Progenitor cell of endocrine pancreas (in vitro differentiated cells): Measurements from ENCODE around the gene ZFYVE27. TPM values are rescaled to one million over a fixed set of nuclear protein-coding genes. Genes with fewer than 3 reads are reported as not detected.

Source experiments
- DNase-seq: peaks from one replicate; pipeline ENCODE4 v3.0.0; 2021; ENCODE audit warnings: low spot score; ENCODE audit not compliant: unreplicated experiment
- H3K27ac Mint-ChIP-seq: 2 replicates; pipeline ENCODE4 v1.8.0; 2021; ENCODE audit warnings: mild to moderate bottlenecking, moderate library complexity, mixed read lengths
- H3K27me3 Mint-ChIP-seq: 2 replicates; pipeline ENCODE4 v1.8.0; 2021; ENCODE audit warnings: mixed read lengths
- H3K36me3 Mint-ChIP-seq: 2 replicates; pipeline ENCODE4 v1.8.0; 2022; ENCODE audit warnings: mixed read lengths; ENCODE audit not compliant: insufficient read depth
- H3K4me1 Mint-ChIP-seq: 2 replicates; pipeline ENCODE4 v1.8.0; 2021; ENCODE audit warnings: low read depth, mixed read lengths
- H3K4me3 Mint-ChIP-seq: 2 replicates; pipeline ENCODE4 v1.8.0; 2021; ENCODE audit warnings: low read depth, mild to moderate bottlenecking, moderate library complexity, mixed read lengths
- H3K9me3 Mint-ChIP-seq: 2 replicates; pipeline ENCODE4 v1.8.0; 2021; ENCODE audit warnings: low read depth, mixed read lengths
- total RNA-seq: library from RNA; stranded (reverse); gene quantifications from 2 replicates; pipeline ENCODE4 v1.2.1, GENCODE V29; 2021
- TF ChIP-seq, protein P1 (sequence below): fragments of 200-600 bp; sonication (generic); IDR thresholded peaks from one replicate; pipeline ENCODE4 v1.5.0; 2021; ENCODE audit warnings: antibody characterized with exemption, mild to moderate bottlenecking; ENCODE audit not compliant: unreplicated experiment

ZFYVE27 gene
- total RNA-seq, 1 donor from 2014 or later, result 43.4 TPM

DNA sequence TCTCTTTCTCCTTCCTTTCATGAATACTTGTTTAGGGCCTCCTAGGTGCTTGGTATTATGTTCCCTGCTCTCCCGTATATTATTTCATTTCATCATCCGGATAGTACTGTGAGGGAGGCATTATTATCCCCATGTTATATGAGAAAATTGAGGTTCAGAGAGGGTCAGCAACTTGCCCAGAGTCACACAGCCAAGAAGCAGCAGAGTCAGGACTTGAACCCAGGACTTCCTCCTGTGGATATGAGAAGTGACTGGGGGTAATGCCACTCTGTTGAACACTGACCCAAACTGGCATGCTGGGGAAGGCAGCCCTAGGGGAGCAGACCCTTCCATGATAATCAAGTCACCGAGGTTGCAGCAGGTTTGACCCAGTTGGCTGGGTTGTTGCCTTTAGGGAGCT is 43.0 kb downstream of the ZFYVE27 start:
- Mint-ChIP-seq H3K9me3 (no peaks in the 10 kb centered on the region), H3K36me3 (peaks cover 7% of the 10 kb centered on the region)

DNA sequence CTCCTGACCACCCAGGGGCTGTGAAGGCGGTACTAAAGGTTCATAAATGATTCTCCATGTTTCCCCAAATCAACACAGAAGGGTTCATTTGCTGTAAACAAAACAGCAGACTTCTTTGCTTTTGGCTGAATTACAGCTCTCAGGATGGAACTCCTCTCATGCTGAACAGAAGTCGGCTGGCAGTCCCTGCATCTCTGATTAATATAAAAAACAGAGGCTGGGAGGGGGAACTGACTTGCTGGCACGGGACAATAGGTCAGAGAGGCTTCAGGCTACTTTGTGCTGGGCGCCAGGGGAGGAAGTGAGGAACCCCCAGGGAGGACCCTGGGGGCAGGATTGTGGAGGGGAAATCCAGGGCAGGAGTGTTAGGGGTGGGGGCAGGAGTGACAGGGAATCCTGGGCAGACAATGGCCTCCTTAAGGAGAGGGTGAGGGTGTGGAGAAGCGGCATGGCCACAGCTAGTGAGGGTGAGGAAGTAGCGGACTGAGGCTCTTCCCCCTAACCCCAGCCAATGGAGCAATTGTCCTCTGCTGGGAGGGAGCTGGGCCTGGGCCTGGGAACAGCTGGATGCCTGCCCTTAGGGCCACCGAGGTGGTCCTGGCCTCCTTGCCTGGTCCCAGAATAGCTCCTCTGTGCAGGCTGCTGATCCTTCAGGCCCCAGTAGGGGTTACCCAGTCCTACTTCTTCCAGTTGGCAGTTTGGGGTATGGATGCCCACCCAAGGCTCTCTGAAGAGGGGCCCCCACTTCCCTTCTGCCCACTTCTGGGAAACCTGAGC is 44.1 kb downstream of the ZFYVE27 start:
- Mint-ChIP-seq H3K27ac (peak overlapping the region; percentile 55), H3K27me3 (no peaks in the 10 kb centered on the region), H3K9me3 (no peaks in the 10 kb centered on the region), H3K4me3 (no peak overlapping the region), H3K4me1 (peaks cover 51% of the 10 kb centered on the region), H3K36me3 (peaks cover 7% of the 10 kb centered on the region)
- TF ChIP-seq, protein P1, sequence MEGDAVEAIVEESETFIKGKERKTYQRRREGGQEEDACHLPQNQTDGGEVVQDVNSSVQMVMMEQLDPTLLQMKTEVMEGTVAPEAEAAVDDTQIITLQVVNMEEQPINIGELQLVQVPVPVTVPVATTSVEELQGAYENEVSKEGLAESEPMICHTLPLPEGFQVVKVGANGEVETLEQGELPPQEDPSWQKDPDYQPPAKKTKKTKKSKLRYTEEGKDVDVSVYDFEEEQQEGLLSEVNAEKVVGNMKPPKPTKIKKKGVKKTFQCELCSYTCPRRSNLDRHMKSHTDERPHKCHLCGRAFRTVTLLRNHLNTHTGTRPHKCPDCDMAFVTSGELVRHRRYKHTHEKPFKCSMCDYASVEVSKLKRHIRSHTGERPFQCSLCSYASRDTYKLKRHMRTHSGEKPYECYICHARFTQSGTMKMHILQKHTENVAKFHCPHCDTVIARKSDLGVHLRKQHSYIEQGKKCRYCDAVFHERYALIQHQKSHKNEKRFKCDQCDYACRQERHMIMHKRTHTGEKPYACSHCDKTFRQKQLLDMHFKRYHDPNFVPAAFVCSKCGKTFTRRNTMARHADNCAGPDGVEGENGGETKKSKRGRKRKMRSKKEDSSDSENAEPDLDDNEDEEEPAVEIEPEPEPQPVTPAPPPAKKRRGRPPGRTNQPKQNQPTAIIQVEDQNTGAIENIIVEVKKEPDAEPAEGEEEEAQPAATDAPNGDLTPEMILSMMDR, result no peak
- no peak for DNase-seq

More for the DNA sequence above, 43.0 kb downstream of the ZFYVE27 start:
- H3K4me3 Mint-ChIP-seq, result no peak overlapping the region
- peaks cover 45% of the 10 kb centered on the region for H3K4me1 Mint-ChIP-seq
- TF ChIP-seq, protein P1, result no peak
- no peak for DNase-seq
- H3K27ac Mint-ChIP-seq, result no peak overlapping the region
- no peaks in the 10 kb centered on the region for H3K27me3 Mint-ChIP-seq

DNA sequence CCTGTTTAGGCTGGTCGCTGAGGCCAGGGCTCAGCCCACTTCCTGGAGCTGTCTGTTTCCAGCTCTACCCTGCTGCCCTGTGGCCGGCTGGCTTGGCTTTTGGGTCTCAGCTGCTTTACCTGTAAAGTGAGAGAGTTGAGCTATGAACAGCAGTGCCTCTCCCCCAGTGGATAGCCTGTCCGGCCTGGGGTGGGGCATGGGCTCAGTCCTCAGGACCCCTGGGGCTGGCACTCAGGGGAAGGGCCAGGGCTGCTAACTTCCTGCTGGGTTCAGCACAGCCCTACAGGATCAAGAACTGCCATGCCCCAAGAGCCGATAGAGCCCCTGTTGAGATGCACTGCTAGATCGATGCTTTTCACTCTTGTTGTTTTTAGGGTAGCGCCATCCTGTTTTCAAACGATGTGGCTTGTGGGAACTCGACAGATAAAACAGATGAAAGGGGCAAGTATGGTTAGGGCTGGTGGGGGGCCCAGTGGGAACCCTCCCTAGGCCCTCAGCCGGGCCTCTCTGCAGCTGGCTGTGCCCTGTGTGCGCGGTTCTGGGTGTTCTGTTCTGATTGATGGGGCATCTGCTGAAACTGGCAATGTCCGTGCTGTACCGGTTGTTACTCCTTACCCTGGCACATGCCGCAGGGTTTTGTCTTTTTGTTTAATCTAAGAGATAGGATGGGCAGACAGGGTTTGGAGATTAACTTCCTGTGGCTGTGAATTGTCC is 44.8 kb downstream of the ZFYVE27 start:
- peaks cover 57% of the 10 kb centered on the region for H3K4me1 Mint-ChIP-seq
- TF ChIP-seq, protein P1, result peak; percentile 8
- H3K4me3 Mint-ChIP-seq, result no peak overlapping the region
- no peaks in the 10 kb centered on the region for H3K9me3 Mint-ChIP-seq
- DNase-seq, result no peak
- peaks cover 7% of the 10 kb centered on the region for H3K36me3 Mint-ChIP-seq
- H3K27me3 Mint-ChIP-seq, result no peaks in the 10 kb centered on the region
- peak overlapping the region; percentile 73 for H3K27ac Mint-ChIP-seq

DNA sequence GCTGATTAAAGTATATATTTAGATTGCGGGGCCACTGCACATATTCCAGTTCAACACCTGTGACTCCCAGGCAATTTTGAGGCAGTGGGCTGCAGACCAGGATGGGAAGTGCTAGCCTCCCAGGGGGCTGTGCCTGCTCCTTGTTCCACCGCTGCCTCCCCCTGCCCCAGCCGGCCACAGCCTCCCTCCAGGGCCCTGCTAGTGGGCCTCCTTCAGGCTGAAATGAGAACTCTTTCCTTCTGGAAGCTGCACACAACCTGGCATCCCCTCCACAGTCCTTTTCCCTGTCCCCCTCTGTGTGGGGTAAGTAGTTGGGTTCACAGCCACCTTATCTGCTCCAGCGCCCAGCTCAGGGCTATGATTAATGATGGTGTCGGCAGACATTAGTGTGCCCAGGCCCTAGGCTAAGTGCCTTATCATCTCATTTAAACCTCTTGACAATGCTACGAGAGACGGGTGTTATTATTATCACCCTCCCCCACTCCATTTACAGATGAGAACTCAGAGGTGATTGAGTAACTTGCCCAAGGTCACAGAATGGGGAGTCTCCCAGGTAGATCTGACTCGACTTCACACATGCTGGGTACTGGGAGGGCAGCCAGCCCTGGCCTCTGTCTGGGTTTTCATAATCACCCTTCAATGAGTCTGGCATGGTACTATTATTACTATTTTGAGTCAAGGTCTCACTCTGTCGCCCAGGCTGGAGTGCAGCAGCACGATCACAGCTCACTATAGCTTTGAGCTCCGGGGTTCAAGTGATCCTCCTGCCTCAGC is 45.7 kb downstream of the ZFYVE27 start:
- peaks cover 7% of the 10 kb centered on the region for H3K36me3 Mint-ChIP-seq
- H3K27me3 Mint-ChIP-seq, result no peaks in the 10 kb centered on the region
- TF ChIP-seq, protein P1, result peak; percentile 33
- no peak for DNase-seq
- no peak overlapping the region for H3K27ac Mint-ChIP-seq
- H3K9me3 Mint-ChIP-seq, result no peaks in the 10 kb centered on the region
- H3K4me1 Mint-ChIP-seq, result peaks cover 64% of the 10 kb centered on the region
- H3K4me3 Mint-ChIP-seq, result no peak overlapping the region

DNA sequence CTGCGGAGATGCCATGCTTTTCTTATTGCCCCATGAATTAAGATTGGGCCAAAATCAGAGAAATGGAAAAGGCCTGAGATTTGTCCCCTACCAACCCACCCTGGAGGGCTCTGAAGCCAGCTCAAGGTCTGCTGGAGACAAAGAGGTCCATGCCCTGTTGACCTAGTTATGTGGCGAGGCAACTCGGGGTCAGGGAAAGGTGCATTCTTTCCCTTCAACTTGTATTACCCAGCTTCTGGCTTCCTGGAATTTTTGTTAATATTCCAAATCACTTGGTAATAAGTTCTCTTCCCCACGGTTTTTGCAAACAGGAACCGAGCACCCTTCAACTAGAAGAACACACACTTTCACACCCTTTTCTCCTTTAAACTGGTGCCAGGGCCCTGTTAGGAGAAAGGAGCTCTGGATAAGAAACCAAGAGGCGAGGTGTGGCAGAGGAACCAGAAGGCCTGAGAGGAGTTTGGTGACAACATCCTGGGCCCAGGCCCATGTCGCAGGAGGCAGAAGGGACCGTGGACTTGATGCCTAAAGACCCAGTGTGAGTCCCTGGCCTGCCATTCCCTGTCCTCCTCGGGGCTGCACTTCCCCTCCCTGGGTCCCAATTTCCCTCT is 47.4 kb downstream of the ZFYVE27 start:
- H3K4me3 Mint-ChIP-seq, result no peak overlapping the region
- H3K4me1 Mint-ChIP-seq, result peaks cover 63% of the 10 kb centered on the region
- H3K36me3 Mint-ChIP-seq, result peaks cover 2% of the 10 kb centered on the region
- no peak overlapping the region for H3K27ac Mint-ChIP-seq
- TF ChIP-seq, protein P1, result no peak
- no peak for DNase-seq
- H3K27me3 Mint-ChIP-seq, result no peaks in the 10 kb centered on the region
- H3K9me3 Mint-ChIP-seq, result no peaks in the 10 kb centered on the region
